Activated CD4-positive, CD25-positive, alpha-beta regulatory T cell treated with anti-CD3 and anti-CD28 coated beads, Interleukin-2, amount 50 U/mL, for 72 hours (primary cell): ENCODE data around the gene TMEM161A.
"Not testable (repeated sequence)": the region's sequence is repeated elsewhere in the genome, so short reads cannot be mapped to it uniquely, and the experiment has no call there.

ENCODE experiments used
- DNase-seq: peaks from one replicate; pipeline ENCODE4 v3.0.0; 2021

The TMEM161A gene

DNA sequence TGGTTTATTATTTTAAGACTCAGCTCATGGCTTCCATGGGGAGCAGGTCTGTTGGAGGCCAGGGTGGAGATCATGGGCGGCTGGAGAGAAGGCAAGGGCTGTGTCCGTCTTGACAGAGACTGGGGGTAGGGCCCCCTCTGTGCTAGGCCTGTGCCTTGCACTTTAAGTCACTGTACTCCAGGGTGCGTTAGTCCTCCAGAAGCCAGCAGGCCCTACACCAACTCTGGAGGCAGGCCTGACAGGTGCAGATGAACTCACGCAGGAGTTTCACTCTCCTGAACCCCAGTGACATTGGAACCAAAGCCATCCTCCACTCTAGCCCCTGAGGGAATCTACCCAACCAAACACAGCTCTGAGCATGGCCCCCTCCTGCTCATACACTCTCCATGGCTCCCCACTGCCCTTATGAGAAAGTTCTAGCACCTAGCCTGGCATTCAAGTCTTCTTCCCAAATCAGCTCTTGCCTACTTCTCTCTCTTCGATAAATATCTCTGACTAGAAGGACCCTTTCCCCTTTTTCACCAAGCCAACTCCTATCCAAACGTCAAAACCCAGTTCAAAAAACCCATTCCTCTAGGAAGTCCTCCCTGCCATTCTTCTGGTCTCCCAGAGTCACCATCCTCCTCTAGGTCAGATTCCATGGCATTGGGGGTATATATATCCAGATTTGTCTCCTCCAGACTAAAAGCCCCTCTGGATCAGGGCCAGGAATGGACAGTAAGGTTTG, 16.7 kb upstream of the TMEM161A start:
- no peak for DNase-seq

DNA sequence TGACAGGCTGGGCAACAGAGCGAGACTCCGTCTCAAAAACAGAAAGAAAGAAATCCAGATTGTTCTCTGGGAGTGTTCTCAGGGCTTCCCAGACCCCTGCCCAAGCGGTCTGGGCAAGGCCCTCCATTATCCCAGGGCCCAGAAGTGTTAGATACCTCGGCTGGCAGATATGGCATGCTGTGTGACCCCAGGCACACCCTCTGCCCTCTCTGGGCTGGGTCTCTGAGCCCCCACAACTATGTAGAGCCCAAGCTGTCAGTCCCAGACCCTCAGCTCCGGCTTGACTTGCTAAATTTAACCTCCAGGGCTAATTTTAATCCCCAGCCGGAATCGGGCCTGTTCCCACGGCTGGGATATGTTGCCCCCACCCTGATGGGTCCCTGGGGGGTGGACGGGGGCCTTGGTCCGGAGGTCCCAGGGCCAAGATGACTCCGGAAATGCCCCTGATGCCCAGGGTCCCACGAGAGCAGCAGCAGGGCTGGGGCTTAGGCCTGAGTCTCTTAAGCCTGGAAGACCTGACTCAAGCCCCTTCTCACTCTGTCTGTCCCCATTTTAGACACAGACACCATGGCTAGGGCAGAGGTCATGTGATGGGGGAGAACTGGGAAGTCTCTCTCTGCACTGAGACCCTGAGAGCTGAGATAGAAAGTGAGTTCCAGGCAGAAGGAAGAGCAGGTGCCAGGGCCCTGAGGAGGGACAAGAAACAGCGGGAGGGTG, 14.5 kb upstream of the TMEM161A start:
- no peak for DNase-seq

DNA sequence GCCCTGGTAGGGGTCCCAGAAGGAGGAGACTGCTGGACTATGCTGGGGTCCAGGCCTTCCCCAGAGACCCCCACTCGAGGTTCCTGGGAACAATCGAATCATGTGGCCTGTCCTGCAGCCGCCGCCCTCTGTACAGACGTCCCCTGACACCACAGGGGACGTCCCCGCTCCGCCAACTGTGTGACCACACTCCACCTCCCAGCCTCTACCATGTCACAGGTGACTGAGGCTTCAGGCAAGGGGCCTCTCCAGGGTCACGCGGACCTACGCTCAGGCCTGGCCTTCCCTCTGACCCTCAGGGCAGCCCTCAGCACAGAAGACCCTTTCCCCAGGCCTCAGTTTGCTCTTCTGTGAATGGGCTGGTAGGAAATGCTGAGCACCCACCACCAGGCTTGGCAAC, 13.1 kb upstream of the TMEM161A start:
- DNase-seq, result no peak

DNA sequence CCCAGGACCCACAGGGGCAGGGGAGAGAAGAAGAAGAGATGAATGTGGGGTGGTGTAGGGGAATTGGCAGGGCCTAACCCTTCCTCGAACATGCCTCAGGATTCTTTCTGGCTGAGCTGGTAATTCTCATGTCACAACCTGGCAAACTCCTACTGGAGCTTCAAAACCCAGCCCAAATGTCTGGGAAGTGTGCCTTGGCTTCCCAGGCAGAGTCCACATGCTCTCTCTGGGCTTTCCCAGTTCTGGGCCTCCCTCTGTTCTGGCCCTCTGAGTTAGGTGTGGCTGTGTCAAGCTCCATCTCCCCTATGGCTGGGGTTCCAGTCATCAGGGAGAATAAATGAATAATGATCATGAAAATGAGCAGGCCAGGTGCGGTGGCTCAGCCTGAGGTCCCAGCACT, 11.2 kb upstream of the TMEM161A start:
- DNase-seq, result no peak

DNA sequence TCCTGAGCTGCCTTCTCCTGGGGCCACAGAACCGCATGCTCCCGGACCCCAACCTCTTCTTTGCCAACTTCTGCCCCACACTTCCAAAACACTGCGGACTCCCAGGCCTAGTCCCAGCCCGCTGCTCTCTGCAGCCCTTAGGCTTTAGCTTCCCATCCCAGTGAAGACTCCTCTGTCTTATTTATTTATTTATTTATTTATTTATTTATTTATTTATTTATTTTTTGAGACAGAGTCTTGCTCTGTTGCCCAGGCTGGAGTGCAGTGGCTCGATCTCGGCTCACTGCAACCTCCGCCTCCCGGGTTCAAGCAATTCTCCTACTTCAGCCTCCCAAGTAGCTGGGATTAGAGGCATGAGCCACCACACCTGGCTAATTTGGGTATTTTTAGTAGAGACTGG, 10.2 kb upstream of the TMEM161A start:
- DNase-seq, result not testable (repeated sequence)

DNA sequence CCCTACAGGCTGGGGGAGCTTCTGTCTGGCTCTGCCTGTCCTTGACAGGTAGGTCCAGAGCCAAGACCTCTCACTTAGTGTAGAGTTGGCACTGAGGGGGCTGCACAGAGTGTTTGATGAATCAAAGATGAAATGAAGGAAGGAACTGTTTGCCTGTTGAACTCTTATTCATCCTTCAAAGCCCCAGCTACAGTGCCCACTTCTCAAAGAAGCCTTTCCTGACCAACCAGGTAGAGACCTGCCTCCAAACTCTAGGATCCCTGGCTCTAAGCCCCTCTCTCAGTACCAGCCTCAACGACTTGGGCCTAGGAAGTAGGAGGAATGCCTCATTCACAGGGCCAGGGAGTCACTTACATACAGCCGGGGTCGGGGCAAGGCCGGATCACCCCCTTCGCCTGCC, 9.1 kb upstream of the TMEM161A start:
- DNase-seq, result no peak

DNA sequence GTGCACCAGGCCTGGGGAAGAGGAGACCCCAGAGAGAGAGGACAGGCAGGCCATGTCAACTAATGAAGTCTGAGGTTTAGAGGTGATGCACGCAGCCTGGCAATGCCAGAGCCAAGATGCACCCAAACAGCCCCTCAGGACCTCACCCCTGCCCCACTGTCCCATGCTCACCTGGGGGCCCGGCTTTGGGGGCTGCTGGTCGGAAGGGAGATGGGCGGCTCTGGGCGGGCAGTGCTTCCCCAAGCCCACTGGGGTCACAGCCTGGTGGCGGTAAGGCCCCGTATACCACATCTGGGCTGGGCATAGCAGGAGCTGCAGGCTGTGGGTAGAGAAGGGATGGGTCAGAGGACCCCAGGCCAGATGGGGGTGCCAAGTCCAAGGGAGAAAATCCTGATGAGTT, 8.6 kb upstream of the TMEM161A start:
- no peak for DNase-seq

DNA sequence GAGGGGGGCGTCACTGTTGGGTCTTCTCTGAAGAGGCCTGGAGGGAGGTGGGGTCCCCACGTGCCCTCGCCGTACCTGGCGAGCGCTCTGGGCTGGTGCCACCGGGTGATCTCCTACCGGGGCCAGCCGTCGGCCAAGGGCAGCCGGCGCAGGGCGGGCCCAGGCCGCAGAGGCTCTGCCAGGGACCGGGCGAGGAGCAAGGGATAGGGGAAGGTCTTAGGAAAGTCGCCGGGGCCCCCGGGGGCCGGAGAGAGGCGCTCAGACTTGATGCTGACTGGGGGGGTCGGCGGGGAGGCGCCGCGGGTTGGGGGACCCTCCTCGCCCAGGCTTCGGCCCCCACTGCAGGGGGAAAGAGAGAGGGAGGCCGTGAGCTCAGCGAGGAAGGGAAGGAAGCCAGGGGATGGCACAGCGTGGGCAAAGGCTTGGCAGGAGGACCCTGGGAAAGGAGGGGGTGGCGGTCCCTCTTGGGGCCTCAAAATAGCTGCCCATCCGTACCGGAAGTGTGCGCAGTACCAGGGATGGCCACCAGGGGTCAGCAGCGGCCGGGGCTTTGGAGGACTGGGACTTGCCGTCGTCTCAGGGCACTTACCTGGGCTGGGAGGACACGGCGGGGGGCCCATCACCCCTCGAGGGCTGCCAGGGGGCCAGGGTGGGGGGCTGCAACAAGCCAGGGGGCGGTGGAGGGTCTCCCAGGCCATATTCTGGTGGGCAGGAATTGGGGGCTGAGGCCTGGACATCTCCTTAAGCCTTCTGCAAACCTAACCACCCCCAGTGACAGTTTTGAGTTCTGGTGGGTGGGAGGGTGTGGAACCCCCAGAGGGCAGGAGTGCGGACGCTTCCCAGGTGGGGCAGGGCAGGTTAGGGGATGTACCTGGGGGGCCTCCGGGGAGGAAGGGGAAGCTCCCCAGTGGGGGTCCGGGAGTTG, 7.7 kb upstream of the TMEM161A start:
- peak; percentile 95 for DNase-seq

DNA sequence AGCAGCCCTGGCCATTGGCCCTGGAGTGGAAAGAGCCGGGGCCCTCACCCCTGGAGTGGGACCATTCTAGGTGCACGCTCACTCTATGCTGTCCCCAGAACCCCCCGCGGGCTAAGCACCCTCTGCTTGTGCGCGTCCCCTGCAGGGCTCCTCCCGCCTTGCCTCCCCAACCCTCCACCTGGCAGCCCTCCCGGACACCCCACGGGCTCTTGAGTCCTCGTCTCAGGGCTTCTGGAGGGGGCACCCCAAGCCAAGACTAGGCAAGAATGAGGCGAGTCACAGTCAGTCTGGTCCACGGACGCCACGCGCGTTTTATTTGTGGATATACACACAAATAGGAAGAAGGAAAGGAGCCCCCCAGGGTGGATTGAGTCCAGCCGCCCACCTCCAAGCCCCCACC, 7.0 kb upstream of the TMEM161A start:
- DNase-seq, result no peak

DNA sequence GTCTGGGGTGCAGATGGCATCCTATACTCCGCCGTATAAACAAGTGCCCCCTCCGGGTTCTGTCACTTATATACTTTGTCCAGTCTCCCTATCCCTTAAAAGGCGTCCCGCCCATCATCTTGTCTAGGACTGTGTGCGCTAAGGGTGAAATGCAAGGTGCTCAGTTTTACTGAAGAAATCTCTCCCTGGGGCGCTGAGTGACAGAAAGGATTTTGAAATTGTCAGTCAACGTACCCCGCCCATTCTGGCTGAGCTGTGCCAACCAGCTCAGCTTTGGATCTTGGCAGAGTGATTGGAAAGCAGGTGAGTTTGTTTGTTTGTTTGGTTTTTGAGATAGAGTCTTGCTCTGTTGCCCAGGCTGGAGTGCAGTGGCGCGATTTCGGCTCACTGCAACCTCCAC, 4.1 kb upstream of the TMEM161A start:
- no peak for DNase-seq

DNA sequence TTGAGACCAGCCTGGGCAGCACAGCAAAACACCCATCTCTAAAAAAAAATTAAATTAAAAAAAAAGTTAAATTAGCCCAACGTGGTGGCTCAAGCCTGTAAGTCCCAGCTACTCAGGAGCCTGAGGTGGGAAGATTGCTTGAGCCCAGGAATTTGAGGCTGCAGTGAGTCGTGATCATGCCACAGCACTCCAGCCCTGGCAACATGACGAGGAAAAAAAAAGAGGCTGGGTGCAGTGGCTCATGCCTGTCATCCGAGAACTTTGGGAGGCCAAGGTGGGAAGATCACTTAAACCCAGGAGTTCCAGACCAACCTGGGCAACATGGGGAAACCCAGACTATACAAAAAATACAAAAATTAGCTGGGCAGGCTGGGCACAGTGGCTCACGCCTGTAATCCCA, 2.2 kb upstream of the TMEM161A start:
- no peak for DNase-seq

DNA sequence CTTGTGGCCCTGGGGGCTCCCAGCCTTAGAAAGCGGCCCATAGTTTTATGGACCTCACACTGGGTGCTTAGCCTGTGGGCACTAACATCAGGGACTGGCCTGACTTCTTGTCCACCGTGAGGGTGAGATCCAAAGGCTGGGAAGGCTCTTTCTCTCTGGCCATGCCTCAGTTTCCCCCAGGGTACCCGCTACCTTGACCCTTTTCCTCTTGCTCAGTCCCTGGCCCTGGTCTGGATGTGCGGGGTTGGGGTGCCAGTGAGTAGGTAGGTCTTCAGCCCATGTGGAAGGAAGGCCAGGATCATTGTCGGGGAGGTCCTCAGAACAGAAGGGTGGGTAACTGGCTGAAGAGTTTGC, 1.6 kb upstream of the TMEM161A start:
- no peak for DNase-seq

DNA sequence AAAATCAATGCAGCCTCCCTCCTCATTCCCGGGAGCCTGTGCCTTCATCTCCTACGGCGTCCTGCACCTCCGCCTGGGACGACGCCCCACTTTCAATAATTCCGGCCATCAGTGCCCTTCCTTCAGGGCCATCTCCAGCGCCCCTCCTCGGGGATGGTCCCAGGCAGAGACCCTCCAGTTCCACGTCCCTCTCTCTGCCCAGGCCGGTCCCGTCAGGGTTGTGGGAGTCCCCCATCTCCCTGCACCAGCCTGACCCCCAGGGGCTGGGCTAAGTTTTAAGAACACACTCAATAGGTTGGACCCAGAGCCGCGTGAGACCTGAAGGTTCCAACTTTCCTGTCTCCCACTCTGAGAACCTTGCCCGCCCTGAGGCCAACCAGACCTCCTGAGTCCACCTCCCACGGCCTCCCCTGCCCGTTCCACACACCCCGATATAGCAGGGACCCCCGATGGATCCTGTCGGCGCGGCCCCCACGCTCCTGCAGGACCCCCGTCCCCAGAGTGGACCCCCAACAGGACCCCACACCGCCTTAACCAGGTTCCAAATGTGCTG, 646 bp downstream of the TMEM161A start:
- no peak for DNase-seq

DNA sequence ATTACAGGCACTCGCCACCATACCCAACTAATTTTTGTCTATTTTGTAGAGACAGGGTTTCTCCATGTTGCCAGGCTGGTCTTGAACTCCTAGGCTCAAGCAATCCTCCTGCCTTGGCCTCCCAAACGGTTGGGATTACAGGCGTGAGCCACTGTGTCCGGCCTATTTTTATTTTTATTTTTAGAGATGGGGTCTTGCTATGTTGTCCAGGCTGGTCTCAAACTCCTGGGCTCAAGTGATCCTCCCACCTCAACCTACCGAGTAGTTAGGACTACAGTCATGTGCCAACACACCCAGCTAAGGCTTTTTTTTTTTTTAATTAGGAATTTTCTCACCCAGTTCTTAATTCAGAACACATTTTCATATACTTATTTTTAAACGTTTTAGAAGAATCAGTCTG, 2.6 kb downstream of the TMEM161A start:
- not testable (repeated sequence) for DNase-seq

DNA sequence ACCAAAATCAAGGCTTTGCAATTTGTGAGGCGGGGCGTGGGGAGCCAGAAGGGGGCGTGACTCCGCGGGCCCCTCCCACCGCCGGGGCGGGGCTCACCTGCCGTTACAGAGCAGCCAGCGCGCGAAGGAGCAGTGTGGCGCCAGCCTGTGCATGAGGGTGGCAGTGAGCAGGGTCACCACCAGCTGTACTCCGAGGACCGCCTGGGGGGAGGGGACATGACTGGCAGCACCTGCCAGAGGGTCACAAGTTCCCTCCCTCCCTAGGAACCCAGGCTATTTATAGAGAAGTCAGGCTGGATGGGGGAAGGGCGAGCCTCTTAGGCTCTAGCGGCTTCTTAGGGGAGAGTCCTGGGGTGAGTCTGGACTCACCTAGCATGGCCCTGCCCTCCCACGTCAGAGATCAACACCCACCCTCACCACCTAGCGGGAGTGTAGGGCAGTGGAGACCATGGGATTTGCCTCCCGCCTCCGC, 3.6 kb downstream of the TMEM161A start:
- peak; percentile 63 for DNase-seq

DNA sequence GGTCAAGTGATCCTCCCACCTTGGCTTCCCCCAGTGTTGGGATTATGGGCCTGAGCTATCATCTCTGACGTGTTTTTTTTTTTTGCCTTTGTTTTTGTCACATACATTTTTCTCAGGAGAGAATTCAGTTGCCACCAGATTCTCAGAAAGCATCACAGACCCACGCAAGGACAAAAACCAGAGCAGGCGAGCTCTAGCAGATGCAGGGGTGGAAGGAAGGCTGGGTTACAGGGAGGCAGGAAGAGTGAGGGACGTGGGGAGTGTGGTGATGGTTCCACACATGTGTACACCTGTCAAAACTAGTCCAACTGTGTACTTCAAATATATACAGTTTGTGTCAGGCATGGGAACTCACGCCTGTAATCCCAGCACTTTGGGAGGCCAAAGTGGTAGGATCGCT, 4.3 kb downstream of the TMEM161A start:
- DNase-seq, result no peak

DNA sequence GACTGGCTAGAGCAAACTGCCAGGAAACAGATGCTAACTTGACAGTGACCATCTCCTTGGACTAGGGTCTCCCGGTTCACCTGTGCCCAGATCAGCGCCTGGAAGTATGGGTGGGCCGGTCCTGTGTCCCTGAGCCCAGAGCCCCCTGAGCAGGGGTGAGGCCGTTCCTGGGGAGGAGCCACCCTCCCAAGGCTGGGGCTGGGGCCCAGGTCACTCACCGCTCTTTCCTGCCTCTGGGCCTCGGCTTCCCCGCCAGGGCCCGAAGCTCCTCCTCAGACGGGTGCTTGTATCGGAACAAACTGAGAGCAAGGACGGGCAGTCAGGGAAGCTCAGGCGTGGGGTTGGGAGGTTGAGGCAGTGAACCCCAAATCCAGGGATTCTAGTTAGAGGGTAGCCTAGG, 5.4 kb downstream of the TMEM161A start:
- no peak for DNase-seq

DNA sequence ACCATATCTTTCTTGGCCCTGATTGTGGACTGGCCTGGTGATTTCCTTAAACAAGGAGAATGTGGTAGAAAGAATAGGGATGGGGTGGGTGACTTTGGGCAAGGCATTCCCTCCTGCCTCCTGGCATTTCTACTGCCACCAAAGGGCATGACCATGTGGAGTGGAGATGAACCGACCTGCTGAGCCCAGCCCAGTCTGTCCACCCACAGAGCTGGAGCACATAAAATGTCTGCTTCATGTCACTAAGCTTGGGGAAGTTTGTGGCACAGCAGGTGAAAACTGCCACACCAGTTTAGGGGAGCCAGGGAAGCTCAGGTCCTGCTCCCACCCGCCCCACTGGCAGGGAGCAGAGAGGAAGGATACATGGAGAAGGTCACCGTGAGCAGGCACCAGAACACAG, 6.3 kb downstream of the TMEM161A start:
- DNase-seq, result no peak

DNA sequence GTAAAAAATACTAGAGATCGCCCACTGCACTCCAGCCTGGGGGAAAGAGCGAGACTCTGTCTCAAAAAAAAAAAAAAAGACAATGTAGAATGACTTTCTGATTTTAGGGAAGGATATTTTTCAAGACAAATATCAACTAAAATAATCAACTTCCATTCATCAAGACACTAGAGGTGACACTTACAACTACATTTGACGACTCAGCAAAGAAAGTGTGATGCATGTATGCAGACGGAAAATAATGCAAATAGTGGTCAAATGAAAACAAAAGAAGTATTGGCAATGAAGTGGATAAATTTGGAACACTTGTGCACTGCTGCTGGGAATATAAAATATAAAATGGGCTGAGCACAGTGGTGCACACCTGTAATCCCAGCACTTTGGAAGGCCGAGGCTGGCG, 12.2 kb downstream of the TMEM161A start:
- no peak for DNase-seq

DNA sequence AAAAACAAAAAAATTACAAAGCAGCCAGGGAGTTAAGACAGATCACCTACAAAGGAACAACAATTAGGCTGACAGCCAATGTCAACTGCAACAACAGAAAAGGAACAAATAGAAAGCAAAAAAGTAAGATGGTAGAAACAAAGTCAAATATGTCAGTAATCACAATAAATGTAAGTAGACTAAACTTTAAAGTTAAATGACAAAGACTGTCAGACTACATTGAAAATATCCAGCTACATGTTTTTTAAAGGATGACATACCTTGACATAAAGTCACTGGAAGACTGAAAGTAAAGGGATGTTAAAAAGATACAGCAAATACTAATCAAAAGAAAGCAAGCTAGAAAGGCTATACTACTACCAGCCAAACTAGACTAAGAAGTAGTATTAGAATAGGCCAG, 14.9 kb downstream of the TMEM161A start:
- DNase-seq, result no peak

DNA sequence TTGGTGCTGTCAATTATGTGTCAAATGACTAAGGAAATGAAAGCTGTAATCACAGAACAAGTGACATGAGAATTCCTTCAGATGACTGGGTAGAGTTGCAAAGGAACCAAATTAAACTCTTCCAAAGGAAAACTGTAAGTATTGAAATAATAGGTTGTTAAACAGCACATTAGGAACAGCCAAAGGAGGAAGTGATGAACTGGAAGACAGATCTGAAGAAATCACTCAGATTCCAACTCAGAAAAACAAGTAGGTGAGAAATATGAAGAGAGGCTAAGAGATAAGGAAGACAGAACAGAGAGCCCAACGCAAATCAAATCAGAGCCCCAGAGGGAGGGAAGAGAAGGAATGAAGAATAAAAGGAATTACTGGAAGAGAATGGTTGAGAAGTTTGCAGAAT, 15.4 kb downstream of the TMEM161A start:
- no peak for DNase-seq

DNA sequence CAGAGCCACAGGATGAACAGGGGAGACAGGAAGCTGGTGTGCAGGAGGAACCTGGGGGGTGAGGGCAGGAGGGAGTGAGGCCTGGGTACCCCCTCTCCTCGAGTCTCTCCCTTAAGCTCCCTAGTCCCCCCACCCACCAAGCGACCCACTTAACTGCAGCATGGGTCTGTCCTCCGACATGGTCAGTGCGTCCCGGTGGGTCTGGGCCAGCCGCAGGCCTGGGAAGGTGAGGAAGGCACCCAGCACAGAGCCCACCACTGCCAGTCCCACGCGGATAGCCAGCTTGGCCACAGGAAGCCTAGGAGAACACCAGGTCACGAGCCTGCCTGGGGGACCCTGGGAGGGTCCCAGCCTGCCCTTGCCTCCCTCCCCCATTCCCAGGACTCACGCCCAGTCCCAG, 16.9 kb downstream of the TMEM161A start:
- DNase-seq, result no peak
